GM19372 (cell line): ENCODE measurements around the gene TNPO1.
"Not testable (repeated sequence)": the region's sequence is repeated elsewhere in the genome, so short reads cannot be mapped to it uniquely, and the experiment has no call there.

Source experiments
- ATAC-seq: cut with Tn5 transposase; IDR thresholded peaks from one replicate; pipeline ENCODE4 v1.9.1; 2021; ENCODE audit warnings: mild to moderate bottlenecking, low read depth, moderate library complexity; ENCODE audit not compliant: unreplicated experiment

TNPO1 gene

DNA sequence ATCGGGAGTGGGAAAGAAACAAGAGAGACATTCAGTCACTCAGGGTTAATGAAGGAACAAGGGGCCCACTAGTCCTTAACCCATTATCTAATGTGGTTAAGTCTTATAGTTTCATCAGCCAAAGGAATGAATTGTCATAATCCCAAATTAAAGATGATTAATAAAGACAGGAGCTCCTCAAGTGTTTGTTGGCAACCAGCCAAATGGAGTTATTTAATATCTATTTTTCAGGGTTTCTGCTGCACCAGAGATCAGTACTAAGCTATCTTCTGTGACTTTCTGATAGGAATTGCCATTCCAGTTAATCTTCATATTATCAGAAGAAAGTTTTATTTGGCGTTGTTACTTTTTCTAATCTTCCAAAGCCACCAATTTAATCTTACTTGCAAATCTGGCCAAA lies 105.4 kb downstream of the TNPO1 start:
- ATAC-seq, result no peak

- no peak for ATAC-seq
Observed at GRCh38 chr5:72922422-72922821, 106.0 kb downstream of the TNPO1 start.

DNA sequence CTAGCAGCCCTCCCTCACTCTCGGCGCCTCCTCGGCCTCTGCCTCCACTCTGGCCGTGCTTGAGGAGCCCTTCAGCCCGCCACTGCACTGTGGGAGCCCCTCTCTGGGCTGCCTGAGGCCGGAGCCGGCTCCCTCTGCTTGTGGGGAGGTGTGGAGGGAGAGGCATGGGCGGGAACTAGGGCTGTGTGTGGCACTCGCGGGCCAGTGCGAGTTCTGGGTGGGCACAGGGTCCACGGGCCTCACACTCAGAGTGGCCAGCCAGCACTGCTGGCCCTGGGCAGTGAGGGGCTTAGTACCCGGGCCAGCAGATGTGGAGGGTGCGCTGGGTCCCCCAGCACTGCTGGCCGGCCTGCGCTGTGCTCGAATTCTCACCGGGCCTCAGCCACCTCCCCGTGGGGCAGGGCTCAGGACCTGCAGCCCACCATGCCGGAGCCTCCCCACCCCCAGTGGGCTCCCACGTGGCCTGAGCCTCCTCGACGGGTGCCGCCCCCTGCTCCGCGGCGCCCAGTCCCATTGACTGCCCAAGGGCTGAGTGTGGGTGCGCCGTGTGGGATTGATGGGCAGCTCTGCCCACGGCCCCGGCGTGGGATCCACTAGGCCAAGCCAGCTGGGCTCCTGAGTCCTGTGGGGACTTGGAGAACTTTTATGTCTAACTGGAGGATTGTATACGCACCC lies 109.0 kb downstream of the TNPO1 start:
- no peak for ATAC-seq

- not testable (repeated sequence) for ATAC-seq
Observed at GRCh38 chr5:72932686-72933085, 116.2 kb downstream of the TNPO1 start.

- ATAC-seq, result not testable (repeated sequence)
Observed at GRCh38 chr5:72934953-72935725, 118.7 kb downstream of the TNPO1 start.

DNA sequence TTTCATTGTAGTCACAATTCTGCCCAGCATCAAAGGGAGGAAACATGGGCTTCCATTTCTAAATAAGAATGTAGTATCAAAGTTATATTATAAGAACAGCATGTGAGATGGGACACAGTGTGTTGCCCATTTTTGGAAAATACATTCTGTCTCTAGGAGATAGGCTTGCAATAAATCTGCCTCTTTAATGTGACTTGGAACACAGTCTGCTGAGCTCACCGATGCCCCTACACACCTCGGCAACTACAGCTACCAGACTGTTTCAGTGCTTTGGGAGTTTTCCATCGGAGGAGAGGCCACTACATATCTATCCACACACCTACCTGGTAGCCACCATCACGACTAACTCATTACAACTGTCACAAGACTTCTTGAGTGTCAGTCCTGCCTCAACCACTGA lies 120.4 kb downstream of the TNPO1 start:
- ATAC-seq, result no peak

DNA sequence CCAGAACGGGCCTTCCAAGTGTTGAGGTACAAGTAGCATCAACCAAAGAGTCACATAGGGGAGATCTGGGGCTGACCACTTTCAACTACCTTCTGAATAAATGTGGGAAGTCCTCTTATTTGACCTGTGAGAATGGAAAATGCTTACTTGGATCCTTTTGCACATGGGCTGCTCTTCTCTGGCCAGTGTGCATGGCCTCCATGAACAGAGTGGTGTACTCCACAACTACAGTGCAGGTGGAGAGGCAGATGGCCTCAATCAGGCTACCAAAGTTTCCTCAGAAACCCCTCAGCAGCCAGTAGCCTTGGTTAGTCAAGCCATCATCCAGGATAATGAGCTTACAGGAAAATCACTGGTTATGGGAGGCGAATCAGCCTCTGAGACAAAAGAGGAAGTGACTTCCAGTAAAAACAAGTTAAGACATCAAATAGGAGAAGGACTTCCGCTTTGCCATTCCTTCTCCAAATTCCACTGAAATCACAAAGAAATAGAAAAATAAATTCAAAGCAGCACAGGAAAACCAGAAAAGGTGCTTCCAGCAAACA lies 121.1 kb downstream of the TNPO1 start:
- no peak for ATAC-seq

DNA sequence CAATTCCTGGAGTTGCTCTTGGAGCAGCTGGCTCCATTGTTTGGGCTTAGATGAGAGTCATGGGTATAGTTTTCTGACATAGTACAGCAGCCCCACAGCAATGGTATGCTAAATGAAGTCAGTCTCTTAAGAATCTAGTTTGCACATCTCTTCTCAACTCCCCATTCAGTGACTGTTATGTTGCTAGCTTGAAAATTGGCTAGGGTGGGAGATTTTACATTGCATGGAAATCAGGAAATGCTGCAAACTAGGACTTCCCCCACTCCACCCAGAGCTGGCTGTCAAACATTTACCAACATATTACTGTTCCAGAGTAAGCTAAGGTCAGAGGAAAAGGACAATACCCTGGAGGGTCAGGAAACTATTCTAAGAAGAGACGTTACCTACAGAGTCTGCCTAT lies 121.7 kb downstream of the TNPO1 start:
- ATAC-seq, result no peak

DNA sequence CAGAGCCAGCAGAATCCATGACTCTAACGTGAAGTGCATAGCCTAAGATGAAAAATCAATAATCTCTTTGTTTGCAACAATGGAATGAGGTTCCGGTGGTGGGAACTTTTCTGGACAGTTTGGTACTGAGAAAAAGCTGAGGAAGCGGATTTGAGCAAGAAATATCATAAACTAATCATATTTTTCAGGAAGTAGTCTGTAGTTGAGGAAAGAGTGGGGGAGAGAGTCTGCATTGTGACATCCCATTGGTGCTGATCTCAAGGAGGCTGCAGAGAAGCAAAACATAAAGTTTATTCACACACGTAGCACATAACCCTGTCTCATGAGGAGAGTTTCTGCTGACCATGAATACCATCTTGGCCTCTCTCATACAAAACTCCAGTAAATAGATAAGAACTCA lies 123.6 kb downstream of the TNPO1 start:
- ATAC-seq, result no peak

DNA sequence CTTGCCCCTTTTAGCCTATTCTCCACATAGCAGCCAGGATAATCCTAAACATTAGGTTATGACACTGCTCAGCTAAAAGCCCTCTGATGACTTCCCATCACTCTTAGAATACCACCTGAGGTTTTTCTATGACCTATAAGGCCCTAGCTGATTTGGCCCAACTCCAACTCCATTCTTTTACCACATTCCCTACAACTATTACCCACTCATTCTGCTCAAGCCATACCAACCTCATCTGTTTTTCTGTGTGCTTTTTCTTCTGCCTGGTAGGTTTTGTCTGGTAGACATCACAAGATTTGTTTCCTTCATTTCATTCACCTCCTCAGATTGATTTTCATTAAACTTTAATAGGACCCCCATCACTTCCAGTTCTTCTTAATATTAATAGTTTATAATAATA lies 126.8 kb downstream of the TNPO1 start:
- ATAC-seq, result no peak

- no peak for ATAC-seq
Observed at GRCh38 chr5:72947498-72947897, 131.0 kb downstream of the TNPO1 start.

DNA sequence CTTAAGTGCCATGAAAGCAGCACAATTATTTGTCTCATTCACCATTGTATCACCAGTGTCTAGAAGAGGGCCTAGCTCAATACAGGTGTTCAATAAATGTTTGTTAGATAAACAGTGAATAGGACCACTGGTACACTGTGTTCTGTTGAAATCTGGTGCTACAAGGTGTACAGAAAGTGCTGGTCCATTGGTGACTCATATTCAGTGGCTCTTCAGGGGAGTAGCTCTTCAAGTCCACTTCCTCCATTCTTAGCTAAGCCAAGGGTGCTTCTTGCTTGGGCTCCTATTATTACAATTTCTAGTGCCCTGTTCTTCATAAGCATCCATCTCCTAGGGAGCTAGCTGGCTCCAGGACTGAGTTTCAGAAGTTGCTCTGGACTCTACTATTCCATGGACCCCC lies 133.0 kb downstream of the TNPO1 start:
- no peak for ATAC-seq

DNA sequence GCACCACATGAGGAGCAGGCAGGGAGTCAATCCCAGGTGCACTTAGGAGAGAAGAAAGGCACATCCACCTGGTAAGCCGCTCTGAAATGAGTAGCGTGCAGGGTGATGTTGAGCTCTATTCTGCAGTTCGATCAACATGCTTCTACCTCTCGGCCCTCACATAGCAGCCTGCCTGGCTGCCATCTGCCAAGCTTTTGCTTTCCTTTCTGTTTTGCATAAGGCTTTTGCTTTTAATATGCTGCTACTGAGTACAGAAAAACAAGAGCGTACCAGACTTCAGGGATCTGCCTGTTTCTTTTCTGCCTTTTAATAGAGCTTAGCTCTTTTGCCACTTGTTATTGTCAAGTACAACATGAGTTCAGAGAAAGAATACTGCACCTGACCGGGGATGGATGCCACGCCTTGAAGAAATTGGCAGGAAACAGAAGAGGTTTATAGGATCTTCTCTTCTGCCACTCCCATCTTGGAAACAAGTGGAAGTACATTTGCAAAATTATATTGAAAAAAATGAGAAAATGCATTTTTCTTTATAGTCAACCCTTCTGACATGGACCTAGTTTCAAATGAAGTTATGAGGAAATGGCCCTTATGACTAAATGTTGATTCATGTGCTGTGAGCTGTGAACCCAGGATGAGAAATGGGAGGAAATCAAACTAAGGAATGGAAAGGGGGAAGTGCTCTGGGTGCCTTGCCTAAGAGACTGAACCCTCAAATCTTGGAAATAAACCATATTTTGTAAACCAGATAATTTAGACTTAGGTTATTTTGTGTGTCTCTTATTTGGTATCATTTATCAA lies 135.4 kb downstream of the TNPO1 start:
- ATAC-seq, result no peak

DNA sequence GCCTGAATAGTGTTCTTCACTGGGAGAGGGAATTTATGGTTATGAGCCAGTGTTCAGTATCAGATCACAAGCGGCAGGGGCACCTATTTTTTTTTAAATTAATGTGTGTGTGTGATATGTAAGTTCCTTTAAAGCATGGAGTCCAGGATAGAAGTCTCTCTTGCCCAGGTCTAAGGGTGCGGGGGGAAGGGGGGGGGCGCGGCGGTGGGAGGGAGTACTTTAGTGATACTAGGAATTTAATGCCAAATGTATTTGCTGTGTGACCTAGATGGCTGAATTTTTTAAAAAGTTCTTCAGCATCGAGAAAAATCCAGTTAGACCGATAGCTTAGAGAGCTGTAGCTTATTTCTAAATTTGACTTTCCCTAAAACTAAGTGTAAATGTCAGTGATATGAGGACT lies 137.9 kb downstream of the TNPO1 start:
- no peak for ATAC-seq

DNA sequence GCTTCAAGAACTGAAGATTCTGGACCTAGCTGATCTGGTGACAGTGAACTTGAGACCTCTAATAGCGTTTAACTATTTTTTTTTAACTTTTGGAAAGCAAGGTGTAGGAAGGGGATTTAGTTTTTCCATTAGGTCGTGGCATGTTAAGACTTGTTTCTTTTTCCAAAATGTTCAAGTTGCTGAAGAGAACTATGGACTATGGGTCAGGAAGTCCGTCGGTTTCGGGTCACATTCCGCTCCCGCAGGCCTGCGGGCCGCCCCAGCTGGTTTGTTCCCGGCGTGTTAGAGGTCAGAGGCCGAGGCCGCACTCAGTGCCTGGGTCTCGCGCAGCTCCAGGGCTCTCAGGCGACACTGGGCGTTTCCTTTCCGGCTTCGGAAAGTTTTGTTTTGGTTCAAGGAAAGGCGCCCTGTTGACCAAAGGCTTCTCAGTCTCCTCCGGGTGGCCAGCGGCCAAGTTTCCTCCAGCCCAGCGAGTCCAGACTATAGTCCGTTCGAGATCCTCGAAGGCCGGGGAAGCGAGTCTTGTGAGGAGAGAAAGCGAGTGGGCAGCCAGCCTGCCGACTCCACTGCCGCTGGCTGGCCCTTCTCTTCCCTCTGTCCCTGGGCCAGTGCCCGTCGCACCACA lies 138.8 kb downstream of the TNPO1 start:
- ATAC-seq, result peak; percentile 37

DNA sequence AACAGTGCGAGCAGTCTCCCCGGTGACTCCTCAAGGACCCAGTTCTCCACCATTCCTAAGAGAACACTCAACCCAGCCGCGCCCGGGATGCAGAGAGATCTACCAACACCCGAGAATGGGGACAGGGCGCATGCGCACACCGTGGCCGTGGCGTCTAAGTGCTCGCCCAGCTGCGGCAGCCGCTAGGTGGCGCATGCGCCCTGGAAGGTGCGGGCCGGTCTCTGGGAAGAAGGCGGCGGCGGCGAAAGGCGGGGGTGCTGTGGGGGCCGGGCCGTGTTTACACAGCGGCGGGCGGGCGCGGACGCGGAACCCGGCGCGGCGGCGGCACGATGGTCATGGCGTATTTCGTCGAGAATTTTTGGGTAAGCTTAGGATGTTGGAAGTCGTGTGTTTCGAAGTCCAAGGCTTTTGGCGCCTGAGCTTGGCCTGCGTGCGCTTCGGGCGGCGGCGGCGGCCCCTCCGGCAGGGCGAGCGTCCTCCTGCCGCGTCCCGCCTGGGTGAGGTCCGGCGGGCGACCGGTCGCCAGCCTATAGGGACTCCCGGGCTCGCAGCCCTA lies 139.4 kb downstream of the TNPO1 start, which contains the start of gene FCHO2:
Gene FCHO2, plus strand, starts transcription at position 274 of the 556 bp plus-strand sequence. Its CDS starts 56 bp downstream, at position 330.
- ATAC-seq, result peak; percentile 86

DNA sequence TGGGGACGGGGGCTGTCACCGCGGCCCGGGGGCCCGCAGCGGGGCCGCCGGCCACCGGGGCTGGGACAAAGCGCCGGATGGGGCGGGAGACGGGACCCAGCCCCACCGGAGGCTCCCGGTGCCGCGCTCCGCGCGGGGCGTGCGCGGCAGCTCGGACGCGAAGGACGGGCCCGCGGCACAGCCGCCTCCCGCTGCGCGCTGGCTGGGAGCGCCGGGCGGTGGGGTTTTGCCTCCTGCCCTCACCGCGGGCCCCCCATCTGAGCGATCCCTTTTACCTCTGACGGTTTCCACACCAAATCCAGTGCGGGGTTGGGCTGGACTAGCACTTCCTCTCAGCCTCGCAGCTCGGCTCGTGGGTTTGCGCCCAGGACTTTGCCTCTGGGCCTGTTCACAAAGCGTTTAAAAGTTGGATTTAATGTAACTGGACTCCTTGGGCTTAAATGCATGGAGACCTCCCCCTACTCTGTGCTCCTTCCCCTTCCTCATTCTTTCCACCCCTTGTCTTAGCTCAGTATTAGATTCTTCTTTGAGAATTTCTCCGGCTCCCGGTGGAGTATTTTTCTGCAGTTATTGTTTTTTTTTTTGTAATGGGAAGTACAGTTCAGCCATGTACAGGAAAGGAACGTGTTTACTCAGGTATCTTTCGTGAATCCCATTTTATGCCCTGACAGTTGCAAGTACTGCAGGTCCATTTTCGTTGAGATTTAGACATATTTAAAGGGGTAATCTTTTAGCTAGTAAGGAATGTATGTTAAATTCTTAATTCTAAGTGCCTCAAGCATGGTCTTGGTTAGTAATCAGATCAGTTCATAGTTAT lies 140.1 kb downstream of the TNPO1 start:
- ATAC-seq, result peak; percentile 35

DNA sequence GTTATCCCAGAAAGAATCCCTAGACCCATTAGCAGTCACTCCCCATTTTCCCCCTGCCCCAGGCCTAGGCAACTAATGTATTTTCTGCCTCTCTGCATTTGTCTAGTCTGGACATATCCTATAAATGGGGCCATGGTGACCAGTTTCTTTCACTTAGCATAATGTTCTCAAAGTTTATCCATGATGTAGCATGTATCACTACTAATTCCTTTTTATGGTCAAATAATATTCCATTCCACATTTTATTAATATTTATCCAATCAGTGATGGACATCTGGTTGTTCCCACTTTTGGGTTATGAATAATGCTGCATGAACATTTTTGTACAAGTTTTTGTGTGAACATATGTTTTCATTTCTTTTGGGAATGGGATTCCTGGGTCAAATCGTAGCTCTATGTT lies 140.9 kb downstream of the TNPO1 start:
- no peak for ATAC-seq

DNA sequence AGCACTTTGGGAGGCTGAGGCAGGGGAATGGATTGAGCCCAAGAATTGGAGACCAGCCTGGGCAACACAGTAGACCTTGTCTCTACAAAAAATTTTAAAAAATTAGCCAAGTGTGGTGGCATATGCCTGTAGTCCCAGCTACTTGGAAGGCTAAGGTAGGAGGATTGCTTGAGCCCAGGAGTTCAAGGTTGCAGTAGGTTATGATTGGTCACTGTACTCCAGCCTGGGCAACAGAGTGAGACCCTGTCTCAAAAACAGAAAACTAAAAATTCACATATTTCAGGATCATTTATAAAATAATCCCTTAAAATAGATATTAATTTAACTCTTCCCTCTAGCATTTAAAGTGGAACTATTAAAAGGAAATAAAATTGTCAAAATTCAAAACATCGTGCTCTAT lies 142.8 kb downstream of the TNPO1 start:
- no peak for ATAC-seq
